Measurements from ENCODE around the gene ADAM15. TPM values are rescaled to one million over a fixed set of nuclear protein-coding genes. Genes with fewer than 3 reads are reported as not detected.

The ADAM15 gene
- polyA plus RNA-seq, 3 donors: 44.5 to 202 (median 74.3) TPM

DNA sequence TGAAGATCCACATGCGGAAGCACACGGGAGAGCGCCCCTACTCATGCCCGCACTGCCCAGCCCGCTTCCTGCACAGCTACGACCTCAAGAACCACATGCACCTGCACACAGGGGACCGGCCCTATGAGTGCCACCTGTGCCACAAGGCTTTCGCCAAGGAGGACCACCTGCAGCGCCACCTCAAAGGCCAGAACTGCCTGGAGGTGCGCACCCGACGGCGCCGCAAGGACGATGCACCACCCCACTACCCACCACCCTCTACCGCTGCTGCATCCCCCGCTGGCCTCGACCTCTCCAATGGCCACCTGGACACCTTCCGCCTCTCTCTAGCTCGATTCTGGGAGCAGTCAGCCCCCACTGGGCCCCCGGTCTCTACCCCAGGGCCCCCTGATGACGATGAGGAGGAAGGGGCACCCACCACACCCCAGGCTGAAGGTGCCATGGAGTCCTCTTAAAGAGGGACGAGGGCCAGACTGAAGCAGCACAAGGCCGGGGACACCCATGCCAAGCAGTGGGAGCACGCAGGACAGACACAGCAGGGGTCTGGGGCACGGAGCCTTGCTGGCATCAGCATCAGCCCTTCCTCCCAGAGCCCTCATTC is 34.8 kb upstream of the ADAM15 start:
- H3K4me3 Mint-ChIP-seq: peak overlapping the region in 1 of 2 donors; percentile 26
- peaks cover 65% of the 10 kb centered on the region for H3K79me2 ChIP-seq (ENCODE audit: insufficient read depth, low read length)
- no peaks in the 10 kb centered on the region for H3K27me3 ChIP-seq (ENCODE audit: control insufficient read depth in 2 of 2, insufficient read depth in 2 of 2, low read length in 2 of 2)
- no peak overlapping the region for H3K9ac ChIP-seq (ENCODE audit: insufficient read depth, low read length, poor library complexity, severe bottlenecking)
- H3K36me3 ChIP-seq (replicated peaks in 1 of 2; ENCODE audit: control insufficient read depth in 1 of 2, insufficient read depth in 2 of 2, low read length in 2 of 2): peaks cover 46 to 50% of the 10 kb centered on the region in 2 donors
- peaks cover 43 to 63% of the 10 kb centered on the region in 2 donors for H3K36me3 Mint-ChIP-seq
- peaks cover 70% of the 10 kb centered on the region for H3K4me1 Mint-ChIP-seq
- peak overlapping the region; percentile 78 for H3K4me2 ChIP-seq (replicated peaks; ENCODE audit: extremely low read depth, low read length, poor library complexity, severe bottlenecking)
- H3K4me3 ChIP-seq (replicated peaks in 1 of 3; ENCODE audit: low read depth in 2 of 3, low read length in 3 of 3): peak overlapping the region in 1 of 3 experiments; percentile 68
- H3K27ac ChIP-seq (ENCODE audit: low read depth in 1 of 2, low read length in 2 of 2): peak overlapping the region; percentile 2 to 56
- peaks cover 0 to 2% (median 0%) of the 10 kb centered on the region in 7 donors for H3K9me3 Mint-ChIP-seq
- no peaks in the 10 kb centered on the region for H3K9me3 ChIP-seq (replicated peaks in 1 of 2; ENCODE audit: control insufficient read depth in 1 of 2, insufficient read depth in 1 of 2, low read length in 2 of 2)
- peaks cover 0 to 3% (median 0%) of the 10 kb centered on the region in 3 donors for H3K27me3 Mint-ChIP-seq (ENCODE audit: low read depth in 3 of 3)
- intact Hi-C loops (cut with micrococcal nuclease): loop anchor here (2.0 to 5.0 kb wide), 4 partner anchors 14 to 54 kb away; partner anchors contain the start of genes FLAD1 (in 1 of the 2), PYGO2 (in 1 of the 2) and ZBTB7B (in 1 of the 2)
- no peak overlapping the region for H2AFZ ChIP-seq (ENCODE audit: insufficient read depth, low read depth, low read length, poor library complexity, severe bottlenecking)
- peaks cover 98% of the 10 kb centered on the region for H4K20me1 ChIP-seq (ENCODE audit: insufficient read depth, low read length)
- no peak for DNase-seq
- H3K4me1 ChIP-seq (ENCODE audit: control insufficient read depth in 1 of 2, insufficient read depth in 2 of 2, low read length in 2 of 2): peaks cover 67 to 72% of the 10 kb centered on the region in 2 donors
- TF ChIP-seq, protein P1, sequence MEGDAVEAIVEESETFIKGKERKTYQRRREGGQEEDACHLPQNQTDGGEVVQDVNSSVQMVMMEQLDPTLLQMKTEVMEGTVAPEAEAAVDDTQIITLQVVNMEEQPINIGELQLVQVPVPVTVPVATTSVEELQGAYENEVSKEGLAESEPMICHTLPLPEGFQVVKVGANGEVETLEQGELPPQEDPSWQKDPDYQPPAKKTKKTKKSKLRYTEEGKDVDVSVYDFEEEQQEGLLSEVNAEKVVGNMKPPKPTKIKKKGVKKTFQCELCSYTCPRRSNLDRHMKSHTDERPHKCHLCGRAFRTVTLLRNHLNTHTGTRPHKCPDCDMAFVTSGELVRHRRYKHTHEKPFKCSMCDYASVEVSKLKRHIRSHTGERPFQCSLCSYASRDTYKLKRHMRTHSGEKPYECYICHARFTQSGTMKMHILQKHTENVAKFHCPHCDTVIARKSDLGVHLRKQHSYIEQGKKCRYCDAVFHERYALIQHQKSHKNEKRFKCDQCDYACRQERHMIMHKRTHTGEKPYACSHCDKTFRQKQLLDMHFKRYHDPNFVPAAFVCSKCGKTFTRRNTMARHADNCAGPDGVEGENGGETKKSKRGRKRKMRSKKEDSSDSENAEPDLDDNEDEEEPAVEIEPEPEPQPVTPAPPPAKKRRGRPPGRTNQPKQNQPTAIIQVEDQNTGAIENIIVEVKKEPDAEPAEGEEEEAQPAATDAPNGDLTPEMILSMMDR (IDR thresholded peaks at IDR 0.05): no peak
- WGBS (ENCODE audit: insufficient coverage): 46% methylated on average over 20 of the region's 26 CpGs
- peak overlapping the region; percentile 33 to 92 (median 70) for H3K27ac Mint-ChIP-seq

DNA sequence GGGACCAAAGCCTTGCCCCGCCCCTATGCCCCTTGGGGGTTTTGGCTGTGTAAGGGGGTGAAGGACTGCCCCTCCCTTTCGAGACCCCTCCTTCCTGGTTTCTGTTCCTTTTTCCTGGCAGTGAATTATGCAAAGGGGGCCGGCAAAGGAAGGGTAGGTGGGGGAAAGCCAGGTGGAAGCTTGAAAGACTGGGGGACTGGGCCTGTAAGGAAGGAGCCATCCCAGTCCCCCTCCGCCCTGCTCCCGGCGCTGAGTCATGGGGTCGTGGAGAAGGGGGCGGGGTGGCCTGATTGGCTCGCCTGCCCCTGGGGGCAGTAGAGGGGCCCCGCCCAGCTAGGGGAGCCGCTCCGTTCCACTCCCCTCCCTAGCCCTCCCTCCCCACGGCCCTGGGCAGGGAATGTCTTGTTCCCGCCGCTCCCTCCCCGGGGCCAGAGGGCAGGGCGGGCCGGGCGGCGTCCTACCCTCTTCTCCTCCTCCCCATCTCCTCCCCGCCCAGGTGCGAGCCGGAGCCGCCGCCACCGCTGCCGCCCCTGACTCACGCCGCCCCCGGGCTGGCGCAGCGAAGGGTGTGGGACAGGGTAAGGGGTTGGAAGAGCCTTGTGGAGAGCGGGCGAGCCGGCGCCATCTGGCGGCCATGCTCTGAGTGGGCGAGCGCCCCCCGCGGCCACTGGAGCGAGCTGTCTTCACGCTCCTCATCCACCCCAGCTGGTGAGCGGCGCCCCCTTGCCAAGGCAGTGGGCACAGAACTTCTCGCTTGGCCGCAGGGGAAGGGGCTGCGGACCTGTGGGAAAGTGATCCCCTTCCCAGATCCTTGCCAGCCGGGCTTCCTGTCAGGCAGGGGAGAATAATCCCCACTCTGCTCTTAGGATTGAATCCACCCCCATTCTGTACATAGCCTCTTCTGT is 33.8 kb upstream of the ADAM15 start:
- Histone ChIP-seq H3K4me1 (ENCODE audit: control insufficient read depth in 1 of 2, insufficient read depth in 2 of 2, low read length in 2 of 2) (peaks cover 60 to 66% of the 10 kb centered on the region in 2 donors), H3K27ac (ENCODE audit: low read depth in 1 of 2, low read length in 2 of 2) (peak overlapping the region; percentile 53 to 56), H3K27me3 (ENCODE audit: control insufficient read depth in 2 of 2, insufficient read depth in 2 of 2, low read length in 2 of 2) (no peaks in the 10 kb centered on the region), H3K9me3 (replicated peaks in 1 of 2; ENCODE audit: control insufficient read depth in 1 of 2, insufficient read depth in 1 of 2, low read length in 2 of 2) (no peaks in the 10 kb centered on the region), H3K4me2 (replicated peaks; ENCODE audit: extremely low read depth, low read length, poor library complexity, severe bottlenecking) (peak overlapping the region; percentile 78), H3K79me2 (ENCODE audit: insufficient read depth, low read length) (peaks cover 55% of the 10 kb centered on the region), H3K36me3 (replicated peaks in 1 of 2; ENCODE audit: control insufficient read depth in 1 of 2, insufficient read depth in 2 of 2, low read length in 2 of 2) (peaks cover 46 to 48% of the 10 kb centered on the region in 2 donors), H2AFZ (ENCODE audit: insufficient read depth, low read depth, low read length, poor library complexity, severe bottlenecking) (no peak overlapping the region), H4K20me1 (ENCODE audit: insufficient read depth, low read length) (peaks cover 94% of the 10 kb centered on the region), H3K9ac (ENCODE audit: insufficient read depth, low read length, poor library complexity, severe bottlenecking) (peak overlapping the region; percentile 43), H3K4me3 (replicated peaks in 1 of 3; ENCODE audit: low read depth in 2 of 3, low read length in 3 of 3) (peak overlapping the region; percentile 2 to 68 (median 23))
- DNase-seq: peak; percentile 82 to 89 (median 87)
- TF ChIP-seq, protein P1 (IDR thresholded peaks at IDR 0.05): peak; percentile 100
- intact Hi-C loops (cut with micrococcal nuclease): loop anchor here (2.0 to 5.0 kb wide), 4 partner anchors 14 to 55 kb away; partner anchors contain the start of genes FLAD1 (in 1 of the 2), PYGO2 (in 1 of the 2) and ZBTB7B (in 1 of the 2)
- Mint-ChIP-seq H3K27ac (peak overlapping the region; percentile 18 to 87 (median 60)), H3K9me3 (peaks cover 0 to 2% (median 0%) of the 10 kb centered on the region in 7 donors), H3K4me1 (peaks cover 68% of the 10 kb centered on the region), H3K36me3 (peaks cover 43 to 64% of the 10 kb centered on the region in 2 donors), H3K4me3 (peak overlapping the region; percentile 59 to 61), H3K27me3 (ENCODE audit: low read depth in 3 of 3) (peaks cover 0 to 5% (median 2%) of the 10 kb centered on the region in 3 donors)
- 0% methylated on average over 32 of the region's 49 CpGs for WGBS (ENCODE audit: insufficient coverage)

Data from CD14-positive monocyte (primary cell).